Stimulated activated naive CD4-positive, alpha-beta T cell treated with Interleukin-2 at 50 U/mL for 16 hours (primary cell): ENCODE measurements around the gene CCDC85C.

Experiments
- DNase-seq: peaks from one replicate; lab custom pipeline; 2025; lab: John Stamatoyannopoulos, UW

CCDC85C gene

DNA sequence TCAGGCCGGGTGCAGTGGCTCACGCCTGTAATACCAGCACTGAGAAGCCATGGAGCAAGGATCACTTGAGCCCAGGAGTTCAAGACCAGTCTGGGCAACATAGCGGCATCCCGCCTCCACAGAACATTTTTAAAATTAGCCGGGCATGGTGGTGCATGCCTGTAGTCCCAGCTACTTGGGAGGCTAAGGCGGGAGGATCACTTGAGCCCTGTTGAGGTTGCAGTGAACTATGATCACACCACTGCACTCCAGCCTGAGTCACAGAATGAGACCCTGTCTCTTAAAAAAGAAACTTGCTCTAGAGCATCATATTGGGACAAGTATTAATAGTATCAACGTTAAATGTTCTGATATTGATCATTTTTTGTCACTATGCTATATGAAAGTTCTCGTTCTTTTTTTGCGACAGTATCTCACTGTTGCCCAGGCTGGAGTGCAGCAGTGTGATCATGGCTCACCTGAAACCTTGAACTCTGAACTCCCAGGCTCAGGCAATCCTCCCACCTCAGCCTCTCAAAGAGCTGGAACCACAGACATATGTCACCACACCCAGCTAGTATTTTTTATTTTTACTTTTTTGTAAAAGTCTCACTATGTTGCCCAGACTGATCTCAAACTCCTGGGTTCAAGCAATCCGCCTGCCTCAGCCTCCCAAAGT, 47.7 kb downstream of the CCDC85C start:
- DNase-seq: no peak

DNA sequence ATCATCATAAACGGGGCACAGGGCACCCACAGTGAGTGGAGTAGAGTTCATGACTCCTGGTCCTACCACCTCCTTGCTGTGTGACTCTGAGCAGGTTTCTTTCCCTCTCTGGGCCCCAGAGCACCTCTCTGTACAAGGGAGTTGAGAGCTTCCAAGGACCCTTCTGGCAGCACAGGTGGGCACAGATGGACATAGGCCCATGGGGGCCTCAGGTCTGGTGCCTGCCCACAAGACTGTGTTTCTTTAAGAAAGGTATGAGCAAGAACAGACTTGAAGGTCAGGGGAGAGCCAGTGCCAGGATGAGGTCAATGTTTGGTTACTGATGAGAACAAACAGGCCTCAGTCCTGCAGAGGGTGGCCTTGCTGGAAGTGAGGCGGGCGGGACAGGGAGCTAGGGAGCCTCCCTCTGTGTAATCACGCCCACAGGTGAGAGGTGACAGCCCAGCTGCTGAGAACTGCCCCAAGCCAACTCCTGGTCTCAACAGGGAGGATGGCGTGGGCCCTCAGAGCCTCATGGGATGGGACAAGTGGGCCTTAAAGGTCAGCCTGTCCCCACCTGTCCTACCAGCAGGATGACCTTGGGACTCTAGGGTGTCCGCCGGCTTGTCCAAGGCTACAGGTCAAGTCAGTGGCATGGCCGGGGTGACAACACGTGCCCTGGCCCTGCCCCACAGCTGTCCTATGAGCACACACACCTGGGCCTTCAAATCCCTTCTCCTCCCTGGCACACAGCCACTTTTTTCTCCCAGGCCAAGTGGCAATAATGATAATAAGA, 49.1 kb downstream of the CCDC85C start:
- DNase-seq: no peak

DNA sequence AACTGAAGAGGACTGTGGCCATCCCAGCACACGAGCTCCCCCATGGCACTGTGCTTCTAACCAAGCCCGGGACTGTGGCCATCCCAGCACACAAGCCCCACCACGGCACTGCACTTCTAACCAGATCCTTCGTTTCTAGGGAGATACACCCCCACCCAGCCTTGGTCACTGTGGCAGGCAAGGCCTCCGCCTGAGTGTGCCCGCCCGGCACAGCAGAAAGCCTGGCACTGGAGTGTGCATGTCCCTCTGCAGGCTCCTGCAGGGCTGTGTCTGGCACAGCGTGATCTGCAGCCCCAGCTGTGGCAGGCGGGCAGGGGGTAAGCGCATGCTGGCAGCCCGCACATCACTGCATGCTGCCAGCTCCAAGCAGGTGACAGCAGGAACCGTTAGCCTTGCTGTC, 49.8 kb downstream of the CCDC85C start:
- no peak for DNase-seq

DNA sequence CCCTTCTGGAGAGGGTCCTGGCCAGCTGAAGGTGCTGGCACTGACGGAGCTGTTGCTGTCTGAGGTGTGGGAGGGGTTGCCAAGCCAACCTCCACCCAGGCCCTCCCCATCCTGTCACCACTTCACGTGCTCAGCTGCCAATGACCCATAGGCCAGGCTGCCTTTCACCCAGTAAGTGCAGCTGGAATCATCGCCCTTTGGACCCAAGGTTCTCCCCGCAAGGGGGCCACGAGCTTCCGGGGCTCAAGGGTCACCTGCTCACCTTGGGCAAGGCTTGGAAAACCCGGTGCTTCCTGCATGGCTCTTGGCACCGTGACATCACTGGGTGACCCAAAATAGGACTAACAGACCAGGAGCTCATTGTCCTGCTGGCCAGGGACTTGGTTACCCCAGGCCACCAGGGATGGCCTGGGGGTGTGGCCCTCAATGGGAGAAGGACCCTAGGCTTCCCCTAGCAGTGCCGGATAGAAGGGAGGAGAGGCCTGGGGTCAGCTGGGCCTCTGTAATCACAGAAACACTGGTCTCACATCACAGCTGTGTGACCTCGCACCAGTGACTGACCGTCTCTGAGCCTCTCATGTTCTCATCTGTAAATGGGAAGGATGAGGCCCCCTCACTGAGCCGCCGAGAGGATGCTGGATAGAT, 51.3 kb downstream of the CCDC85C start:
- no peak for DNase-seq

DNA sequence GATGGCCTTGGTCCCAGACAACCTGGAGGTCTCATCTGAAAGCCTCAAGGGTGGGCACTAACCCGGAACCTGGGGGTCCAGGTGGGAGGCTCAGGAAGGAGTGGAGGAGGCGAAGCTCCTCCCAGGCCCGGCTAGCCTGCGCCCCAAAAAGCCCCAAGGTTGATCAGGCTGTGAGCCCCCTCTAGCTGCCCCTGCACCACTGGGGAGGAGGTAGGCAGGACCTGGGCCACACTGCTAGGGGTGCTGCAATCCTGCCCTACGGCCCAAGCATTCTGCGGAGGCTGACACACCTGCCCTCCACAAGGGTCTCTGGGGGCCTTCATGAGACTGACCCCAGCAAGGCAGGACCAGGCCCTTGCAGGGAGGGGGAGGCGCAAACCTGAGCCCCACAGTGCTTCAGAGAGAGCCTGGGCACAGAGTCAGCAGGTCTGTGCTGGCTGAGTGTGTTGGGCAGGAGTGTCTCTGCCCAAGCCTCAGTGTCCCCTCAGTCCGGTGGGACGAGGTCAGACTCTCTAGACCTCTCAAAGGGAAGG, 51.9 kb downstream of the CCDC85C start:
- no peak for DNase-seq

DNA sequence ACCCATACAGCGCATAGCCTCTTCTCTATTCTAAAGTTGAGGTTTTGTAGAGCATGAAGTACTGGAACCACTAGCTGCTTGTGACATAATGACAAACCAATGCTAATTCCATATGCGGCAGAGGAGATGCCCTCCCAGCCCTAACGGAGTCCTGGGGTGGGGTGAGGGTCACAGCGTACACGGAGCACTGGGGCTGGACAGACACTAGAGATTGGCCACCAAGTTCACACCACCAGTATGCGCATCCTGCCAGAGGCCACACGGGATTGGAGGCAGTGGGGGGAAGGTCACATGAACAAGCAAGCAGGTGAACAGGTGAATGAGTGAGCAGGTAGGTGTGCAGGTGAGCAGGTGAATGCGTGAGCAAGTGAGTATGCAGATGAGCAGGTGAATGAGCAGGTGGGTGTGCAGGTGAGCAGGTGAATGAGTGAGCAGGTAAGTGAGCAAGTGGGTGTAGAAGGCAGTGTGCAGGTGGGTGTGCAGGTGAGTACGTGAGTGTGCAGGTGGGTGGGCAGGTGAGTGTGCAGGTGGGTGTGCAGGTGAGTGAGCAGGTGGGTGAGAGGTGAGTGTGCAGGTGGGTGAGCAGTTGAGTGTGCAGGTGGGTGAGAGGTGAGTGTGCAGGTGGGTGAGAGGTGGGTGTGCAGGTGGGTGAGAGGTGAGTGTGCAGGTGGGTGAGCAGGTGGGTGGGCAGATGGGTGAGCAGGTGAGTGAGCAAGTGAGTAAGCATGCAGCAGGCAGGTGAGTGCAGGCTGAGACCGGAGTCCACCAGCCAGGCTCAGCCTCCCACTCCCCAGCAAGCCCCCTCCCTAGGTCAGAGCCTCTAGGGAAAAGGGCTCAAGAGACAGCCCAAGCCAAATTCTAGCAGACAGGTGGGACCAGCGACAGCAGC, 52.7 kb downstream of the CCDC85C start:
- no peak for DNase-seq

DNA sequence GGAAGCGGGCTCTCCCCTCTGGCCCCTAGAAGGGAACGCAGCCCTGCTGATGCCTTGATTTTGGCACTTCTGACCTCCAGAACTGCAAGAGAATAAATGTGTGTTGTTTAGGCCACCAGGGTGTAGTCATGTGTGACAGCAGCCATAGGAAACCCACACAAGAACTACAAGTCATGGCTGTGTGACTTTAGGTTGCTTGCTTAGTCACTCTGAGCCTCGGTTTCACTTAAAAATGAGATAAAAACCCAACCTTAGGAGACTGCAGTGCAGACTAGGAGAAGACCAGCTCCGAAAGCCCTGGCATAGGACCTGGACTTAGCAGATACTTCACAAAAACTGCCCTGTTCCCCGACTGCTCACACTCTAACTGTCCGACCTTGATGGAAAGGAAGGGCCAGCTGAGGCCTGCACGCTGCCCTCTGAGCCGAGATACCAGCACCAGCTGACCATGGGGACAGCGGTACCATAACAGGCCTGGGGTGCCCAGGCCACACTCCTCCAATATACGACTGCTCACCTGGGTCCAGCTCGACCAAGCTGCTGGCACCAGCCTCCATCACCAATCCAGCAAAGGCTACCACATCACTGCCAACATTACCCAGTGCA, 53.5 kb downstream of the CCDC85C start:
- DNase-seq: no peak

DNA sequence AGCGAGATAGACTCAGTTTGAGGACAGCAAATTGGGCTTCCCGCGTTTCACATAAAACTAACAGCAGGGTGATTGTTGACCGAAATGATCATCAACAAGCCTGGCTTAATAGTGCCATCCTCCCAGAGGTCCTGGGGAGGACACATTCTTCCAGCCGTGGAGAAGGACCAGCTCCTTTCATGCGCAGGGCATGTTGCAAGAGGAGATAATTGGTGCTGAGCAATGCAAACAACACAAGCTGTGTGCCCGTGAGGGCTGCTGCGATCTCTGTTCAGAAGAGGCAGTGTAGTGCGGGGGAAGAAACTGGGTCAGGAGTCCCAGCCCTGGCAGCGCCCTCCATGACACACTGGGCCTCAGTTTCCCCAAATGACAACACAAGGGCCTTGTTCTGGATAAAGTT, 54.3 kb downstream of the CCDC85C start:
- no peak for DNase-seq

DNA sequence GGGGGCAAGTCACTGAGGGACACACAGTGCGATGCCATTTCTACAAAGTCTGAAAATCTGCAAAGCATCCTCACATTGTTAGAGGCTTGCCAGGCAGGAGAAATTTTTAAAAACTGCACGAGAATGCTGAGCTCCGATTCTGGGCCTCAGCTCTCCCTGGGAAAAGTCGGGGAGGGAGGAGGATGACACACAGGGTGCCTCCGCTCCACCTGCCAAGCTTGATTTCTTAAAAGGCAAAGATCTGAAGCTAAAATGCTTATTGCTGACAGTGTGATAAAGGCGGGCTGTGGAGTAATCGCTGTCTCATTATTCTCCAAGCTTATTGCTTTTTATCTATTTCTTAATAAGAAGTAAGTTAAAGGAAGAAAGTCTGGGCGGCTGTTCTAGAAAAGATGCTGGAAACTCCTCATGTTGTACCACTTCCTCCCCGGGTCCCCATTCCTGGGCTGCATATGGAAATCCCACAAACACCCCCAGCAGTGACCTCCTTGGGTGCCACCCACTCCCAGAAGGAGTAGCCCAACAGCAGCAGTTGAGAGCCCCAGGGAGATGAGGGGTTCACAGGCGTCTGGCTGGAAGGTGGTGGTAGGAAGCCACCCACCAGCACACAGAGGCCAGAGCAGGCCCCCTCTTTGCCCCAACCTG, 55.0 kb downstream of the CCDC85C start:
- DNase-seq: no peak

DNA sequence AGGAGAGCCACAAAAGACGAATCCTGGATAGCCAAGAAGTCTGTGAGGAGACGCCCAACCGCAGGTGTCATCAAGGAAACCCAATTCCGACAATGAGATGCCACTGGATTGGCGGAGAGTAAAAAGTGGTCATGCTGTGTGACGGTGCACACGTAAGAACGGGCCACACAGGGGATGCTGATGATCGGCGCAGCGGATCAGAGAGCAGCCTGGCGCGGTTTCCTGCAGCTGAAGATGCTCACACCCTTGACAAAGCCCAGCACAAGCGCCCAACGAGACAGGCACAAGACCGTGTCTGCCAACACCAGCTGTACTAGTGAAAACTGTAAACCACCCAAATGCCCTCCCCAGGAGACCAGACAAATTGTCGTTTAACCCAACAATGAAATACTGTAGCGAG, 55.8 kb downstream of the CCDC85C start:
- no peak for DNase-seq

DNA sequence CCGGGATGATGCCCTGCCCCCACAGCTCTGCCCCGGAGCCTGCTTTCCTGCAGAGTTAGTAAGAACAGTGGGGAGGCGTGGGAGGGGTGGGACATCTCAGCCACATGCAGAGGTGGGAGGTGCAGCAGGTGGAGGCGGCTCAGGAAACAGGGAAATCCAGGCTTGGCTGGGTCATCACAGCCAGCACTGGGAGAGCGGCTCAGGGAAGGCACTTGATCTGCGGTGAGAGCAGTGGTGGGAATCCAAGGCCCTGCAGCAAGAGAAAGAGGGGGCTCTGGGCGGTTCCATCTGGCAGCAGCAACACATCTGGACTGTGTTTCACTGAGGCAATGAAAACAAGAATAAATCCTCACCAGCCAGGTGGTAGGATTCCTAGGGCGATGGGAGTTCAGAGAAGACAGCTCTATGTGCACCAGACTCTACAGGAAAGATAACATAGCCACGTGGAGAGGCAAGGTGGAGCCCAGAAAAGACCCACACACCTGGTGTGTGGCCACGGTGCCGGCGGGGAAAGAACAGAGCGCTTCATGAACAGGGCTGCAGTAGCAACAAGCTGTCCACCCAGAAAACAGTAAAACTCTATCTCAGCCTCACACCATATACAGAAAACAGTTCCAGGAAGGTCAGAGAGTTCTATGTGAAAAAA, 57.6 kb downstream of the CCDC85C start:
- DNase-seq: no peak

DNA sequence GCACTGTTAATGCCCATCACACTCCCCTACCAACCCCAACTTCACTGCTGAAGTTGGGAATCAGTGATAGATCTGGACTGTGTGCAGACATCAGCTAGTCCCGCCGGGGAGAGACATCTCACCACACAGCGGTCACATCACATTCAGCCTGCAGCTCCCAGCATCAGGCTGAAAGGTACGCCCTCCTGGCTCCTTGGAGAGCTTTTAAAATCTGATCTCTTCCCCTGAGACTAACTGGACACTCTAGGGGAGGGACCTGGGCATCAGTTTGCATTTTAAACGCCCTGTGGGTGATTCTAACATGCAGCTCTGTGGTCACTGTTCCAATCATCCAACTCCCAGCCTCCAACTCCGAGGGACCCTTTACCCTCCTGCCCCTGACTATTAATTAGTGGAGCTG, 58.4 kb downstream of the CCDC85C start:
- no peak for DNase-seq

DNA sequence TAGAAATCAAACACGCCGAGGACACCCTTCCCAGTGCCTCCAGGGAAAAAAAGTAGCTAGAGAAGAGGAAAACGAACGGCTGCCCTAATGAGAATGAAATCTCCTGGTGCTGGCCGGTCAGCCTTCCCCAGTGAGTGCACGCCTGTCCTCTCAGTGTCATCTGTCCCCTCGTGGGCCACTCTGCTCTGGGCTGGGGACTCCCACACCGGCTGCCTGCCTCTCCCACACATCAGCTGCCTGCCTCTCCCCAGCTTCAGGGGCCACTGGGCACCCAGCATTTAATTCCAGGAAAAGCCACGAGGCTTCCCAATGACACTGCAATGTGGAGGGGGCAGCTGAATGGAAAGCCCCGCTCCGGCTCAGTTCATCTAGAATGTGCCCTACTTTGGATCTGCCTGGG, 59.0 kb downstream of the CCDC85C start:
- DNase-seq: no peak

DNA sequence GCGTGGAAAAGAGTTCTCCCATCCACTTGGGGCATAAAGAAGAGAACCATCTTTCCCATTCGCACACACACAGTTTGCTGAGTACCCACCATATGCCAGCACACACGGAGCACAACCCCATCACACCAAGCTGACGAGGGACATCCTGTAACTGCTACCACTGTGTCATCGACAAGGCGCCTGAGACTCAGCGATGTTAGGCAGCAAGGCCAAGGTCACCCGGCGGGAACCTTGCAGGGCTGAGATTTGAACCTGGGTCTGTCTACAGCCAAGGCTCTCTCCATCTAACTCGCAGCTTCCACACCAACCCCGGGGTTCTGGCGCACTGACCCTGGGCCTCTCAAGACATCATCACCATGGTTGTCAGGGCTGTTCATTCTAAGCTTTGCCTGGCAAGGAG, 60.0 kb downstream of the CCDC85C start:
- DNase-seq: no peak

DNA sequence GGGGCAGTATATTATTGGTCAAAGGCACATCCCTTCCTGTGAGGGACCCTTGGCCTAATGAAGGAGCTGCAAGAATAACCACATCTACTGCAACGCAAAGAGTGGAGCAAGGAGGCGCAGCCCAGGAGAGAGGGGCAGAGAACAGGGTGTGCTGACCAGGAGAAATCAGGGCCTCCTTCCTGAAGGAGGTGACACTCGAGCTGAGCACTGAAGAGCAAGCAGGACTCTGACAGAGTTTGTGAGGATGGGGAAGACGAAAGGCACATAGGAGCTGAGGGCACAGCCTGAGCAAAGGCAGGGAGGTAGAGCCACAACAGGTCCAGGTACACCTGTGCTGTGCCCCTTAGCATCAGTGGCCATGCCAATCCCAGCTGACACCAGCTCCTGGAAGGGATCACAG, 60.6 kb downstream of the CCDC85C start:
- DNase-seq: no peak

DNA sequence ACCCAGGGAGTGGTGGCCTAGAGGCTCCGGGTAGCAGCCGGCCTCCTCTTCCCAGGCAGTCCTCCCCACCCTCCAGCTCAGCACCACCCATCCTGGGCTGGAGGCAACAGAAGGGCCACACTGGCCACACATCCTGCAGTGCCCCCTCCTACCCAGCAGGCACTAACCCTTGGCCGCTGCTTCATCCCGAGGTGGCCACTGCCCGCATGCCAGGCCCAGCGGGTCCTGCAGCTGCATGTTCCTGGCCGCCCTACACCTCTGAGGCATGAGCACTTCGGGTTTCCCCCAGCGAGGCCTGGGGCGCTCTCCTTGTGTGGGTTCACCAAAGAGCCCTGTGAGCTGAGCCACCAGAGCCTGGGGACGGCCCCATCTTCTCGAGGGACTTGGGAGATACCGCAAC, 61.4 kb downstream of the CCDC85C start:
- DNase-seq: no peak

DNA sequence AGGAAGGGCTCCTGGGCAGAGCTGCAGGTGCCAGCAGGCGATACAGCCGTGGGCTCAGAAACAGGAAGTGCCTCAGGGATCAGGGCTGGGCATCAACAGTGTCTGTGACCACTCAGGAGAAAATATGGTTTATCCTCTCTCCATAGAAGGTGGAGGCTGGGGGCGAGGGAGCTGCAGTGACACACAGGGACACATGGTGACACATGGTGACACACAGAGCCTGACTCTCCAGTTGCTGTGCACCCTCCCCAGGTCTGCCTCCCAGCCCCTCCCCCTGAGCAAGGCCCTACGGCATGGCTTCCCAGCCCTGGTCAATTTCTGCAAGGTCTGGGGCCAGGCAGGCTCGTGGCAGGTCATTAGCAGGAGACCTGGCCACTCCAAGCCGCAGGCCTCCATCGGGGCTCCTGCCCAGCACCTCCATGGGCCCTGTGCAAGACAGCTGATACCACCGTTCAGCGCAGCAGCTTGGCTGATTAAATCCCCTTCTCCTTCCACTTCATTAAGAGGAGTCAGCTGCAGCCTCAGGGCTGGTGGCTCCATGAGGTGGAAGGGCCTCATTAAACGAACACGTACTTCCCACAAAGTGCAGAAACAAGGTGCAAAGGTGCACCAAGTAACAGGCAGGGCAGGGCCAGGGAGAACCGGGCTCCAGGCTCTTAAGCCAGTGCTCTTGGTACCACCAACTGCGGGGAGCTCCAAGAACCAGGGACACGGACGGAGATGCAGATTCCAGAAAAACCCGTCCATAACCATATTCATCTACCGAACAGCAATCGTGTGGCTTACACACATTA, 62.1 kb downstream of the CCDC85C start:
- DNase-seq: no peak

DNA sequence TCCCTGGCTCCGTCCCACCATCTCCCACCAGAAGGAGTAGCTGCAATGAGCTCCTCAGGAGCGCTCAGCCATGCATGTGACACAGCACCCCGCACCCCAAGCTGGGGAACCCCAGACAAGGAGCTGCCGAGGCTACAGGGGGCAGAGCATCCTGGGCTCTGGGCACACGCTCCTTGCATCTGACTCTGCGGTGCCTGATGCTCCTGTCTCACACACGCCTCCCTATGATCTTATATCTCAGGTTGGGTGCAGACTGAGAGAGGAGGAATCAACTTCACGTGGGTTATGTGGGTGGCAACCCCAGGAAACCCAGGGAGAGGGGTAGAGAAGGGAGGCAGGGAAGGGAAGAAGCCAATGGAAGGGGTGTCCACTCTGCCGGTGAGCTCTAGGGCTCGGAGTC, 62.8 kb downstream of the CCDC85C start:
- DNase-seq: no peak

DNA sequence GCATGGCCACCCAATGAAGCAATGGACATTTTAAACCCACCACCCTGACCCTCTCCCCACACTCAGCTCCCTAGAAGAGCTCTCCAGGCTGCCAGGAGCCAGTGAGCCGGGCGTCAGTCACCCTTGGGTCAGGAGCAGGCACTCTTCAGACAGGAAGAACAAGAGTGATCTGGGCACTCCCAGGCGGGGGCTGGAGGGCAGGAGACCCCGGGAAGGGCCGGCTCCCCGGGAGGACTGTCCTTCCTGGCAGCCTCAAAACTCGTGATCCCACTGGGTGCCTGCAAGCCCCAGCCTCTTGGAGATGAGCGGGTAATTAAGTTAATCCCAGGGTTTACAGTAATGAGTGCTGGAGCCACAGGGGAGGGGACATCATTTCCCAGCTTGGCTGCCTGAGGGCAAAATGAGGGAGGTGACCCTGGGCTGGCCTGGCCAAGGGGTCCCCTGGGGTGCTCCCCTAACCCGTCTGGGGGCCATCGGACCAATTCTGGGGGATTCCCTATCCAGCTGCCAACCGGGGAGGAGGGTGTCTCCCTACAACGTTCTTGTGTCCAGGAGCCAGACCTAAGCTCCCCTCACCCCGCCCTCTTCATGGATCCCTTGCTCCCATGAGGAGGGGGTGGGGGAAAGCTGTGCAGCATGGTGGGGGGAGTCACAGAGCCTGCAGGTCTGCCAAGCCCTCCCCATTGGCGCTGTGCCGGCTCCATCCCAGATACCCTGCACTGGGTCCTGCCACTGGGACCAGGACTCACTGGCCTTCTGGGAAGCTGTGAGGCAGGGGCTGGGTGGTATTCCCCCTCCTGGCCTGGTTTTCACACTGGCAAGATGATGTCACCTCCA, 63.6 kb downstream of the CCDC85C start:
- no peak for DNase-seq
